Ovary (tissue), 9 donors: ENCODE data around the gene CRISPLD2. TPM values are rescaled to one million over a fixed set of nuclear protein-coding genes. Genes with fewer than 3 reads are reported as not detected.

Experiments
- DNase-seq, 5 donors: peaks; one replicate each; pipeline ENCODE4 v3.0.0-alpha.2; 2019 to 2020
- H3K27ac ChIP-seq, 2 donors: fragments of 200-600 bp; one replicate each; pipeline versions ENCODE4 v1.5.1 to v1.8.0; 2019 to 2022
- H3K27me3 ChIP-seq: fragments of 200-600 bp; one replicate; pipeline ENCODE4 v1.8.0; 2022
- H3K36me3 ChIP-seq: fragments of 200-600 bp; sonication (generic); one replicate; pipeline ENCODE4 v1.5.1; 2019
- H3K4me1 ChIP-seq: one replicate; pipeline ENCODE4 v1.8.1; 2013; ENCODE audit warnings: mild to moderate bottlenecking, moderate library complexity; ENCODE audit not compliant: insufficient read depth
- H3K4me3 ChIP-seq: fragments of 200-600 bp; sonication (generic); one replicate; pipeline ENCODE4 v1.5.1; 2017
- H3K9me3 ChIP-seq, 2 donors: fragments of 200-600 bp in 1 of 2; sonication (generic) in 1 of 2; one replicate each; pipeline versions ENCODE4 v1.5.1 to v1.8.1; 2013 to 2019; ENCODE audit warnings: mild to moderate bottlenecking in 1 of 2, moderate library complexity in 1 of 2
- CTCF ChIP-seq, 3 donors: fragments of 450-650 bp in 2 of 3; fragments of 200-600 bp in 1 of 3; IDR thresholded peaks; one replicate each; pipeline versions ENCODE4 v1.5.1 to v1.8.0; 2016 to 2022; ENCODE audit warnings: antibody characterized with exemption in 3 of 3, mild to moderate bottlenecking in 1 of 3
- EP300 ChIP-seq: sonication (generic); formaldehyde crosslinking; IDR thresholded peaks from one replicate; pipeline ENCODE4 v1.6.1; 2017; ENCODE audit warnings: antibody characterized with exemption
- POLR2A ChIP-seq: fragments of 450-650 bp; IDR thresholded peaks from one replicate; pipeline ENCODE4 v1.6.1; 2017; ENCODE audit warnings: antibody characterized with exemption, mild to moderate bottlenecking, moderate library complexity
- WGBS, 3 donors: extraction: QIAGEN DNeasy Blood & Tissue Kit in 1 of 3; methylation state at CpG; one replicate each; pipeline versions ENCODE4 v1.1.5 to v1.1.7; 2013 to 2017; 5-methylcytosine and 5-hydroxymethylcytosine counted together
- intact Hi-C, 4 donors: fragments of 100-400 bp; cut with DNase I; formaldehyde crosslinking; loops; one replicate each; pipeline versions ENCODE4 v1.11.0 to v1.15.1; 2022 to 2023
- polyA plus RNA-seq, 2 donors: library from polyadenylated mRNA; stranded (reverse); fragments of 200-250 nt in 1 of 2; fragments of 350-450 nt in 1 of 2; fragmentation: Illumina TruSeq in 1 of 2; extraction: RNeasy Lipid Tissue Mini Kit (QIAGEN cat#74804) in 1 of 2; gene quantifications; one replicate each; pipeline ENCODE4 v1.2.3, GENCODE V29; 2013 to 2014
- total RNA-seq, 7 donors: library from RNA; depleted of rRNA in 2 of 7; stranded (reverse); fragments of >200 nt in 2 of 7; fragmentation: NEBNext Ultra II Directional in 3 of 7; extraction: Animal tissue kit (Norgen Biotek cat#: 25700) in 3 of 7; gene quantifications; one replicate each; pipeline versions ENCODE4 v1.1.0 to v1.2.4, GENCODE V29; 2016 to 2023
- donor health status: DM: no; HTN: no; CAD: no; lungs with moderate emphysema.
- donor health status: DM: no; HTN: no; CAD: no.
- donor health status: Bipolar disorder and iron deficiency.
- donor health status: DM: yes; HTN: yes; CAD: no.
- donor health status: DM: no; HTN: no; CAD: no.
- donor health status: DM: yes; HTN: yes; CAD: no.

The CRISPLD2 gene
- total and polyA plus RNA-seq, 9 donors = 53.2 to 333 (median 111) TPM

DNA sequence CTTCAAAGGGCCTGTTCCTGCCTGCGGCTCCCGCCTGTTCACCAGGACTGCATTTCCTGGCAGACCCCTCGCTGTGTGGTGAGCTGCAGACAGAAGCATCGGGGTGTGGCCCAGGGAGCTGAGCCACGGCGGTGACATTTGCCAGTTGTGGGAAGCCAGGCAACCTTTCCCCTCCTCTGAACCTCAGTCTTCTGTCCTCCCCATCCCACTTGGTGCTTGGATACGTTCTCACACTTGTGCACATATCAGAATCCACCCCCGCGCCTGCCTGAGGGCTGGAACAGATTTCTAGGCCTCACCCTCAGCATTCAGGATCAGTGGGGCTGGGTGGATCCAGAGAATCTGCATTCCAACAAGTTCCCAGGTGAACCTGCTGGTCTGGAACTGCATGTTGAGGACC lies 63.5 kb downstream of the CRISPLD2 start:
- TF ChIP-seq EP300 = no peak
- TF ChIP-seq CTCF (IDR thresholded peaks at IDR 0.05) = no peak
- no peak for TF ChIP-seq POLR2A
- Histone ChIP-seq H3K27me3 (no peaks in the 10 kb centered on the region), H3K9me3 (no peaks in the 10 kb centered on the region), H3K36me3 (no peaks in the 10 kb centered on the region), H3K27ac (no peak overlapping the region), H3K4me1 (no peaks in the 10 kb centered on the region), H3K4me3 (no peak overlapping the region)
- no peak for DNase-seq
- 62 to 80% (median 66%) methylated on average over 9 of the region's 9 CpGs for WGBS, 3 donors
- intact Hi-C loops = no loop called here

DNA sequence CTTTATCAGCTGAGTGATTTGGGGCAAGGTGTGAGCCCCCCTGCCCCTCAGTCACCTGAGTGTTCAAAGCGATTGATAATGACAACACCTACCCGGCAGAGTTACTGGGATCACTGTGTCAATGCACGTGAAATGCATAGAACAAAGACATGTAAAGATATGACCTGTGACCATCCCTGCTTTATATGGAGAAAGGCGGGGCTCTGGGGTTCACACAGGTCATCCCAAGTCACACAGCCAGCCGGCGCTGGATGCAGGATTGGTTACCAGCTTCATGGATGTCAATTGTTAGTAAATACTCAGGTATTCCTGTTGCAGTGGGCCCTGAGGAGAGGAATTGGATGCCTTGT lies 64.4 kb downstream of the CRISPLD2 start:
- no peak overlapping the region for H3K4me3 ChIP-seq
- WGBS, 3 donors = 73 to 86% (median 85%) methylated on average over 6 of the region's 6 CpGs
- no peak overlapping the region for H3K27ac ChIP-seq
- no peak for TF ChIP-seq EP300
- TF ChIP-seq POLR2A = no peak
- no peak for TF ChIP-seq CTCF (IDR thresholded peaks at IDR 0.05)
- no peaks in the 10 kb centered on the region for H3K36me3 ChIP-seq
- H3K27me3 ChIP-seq = no peaks in the 10 kb centered on the region
- no peaks in the 10 kb centered on the region for H3K4me1 ChIP-seq
- intact Hi-C loops = no loop called here
- H3K9me3 ChIP-seq = no peaks in the 10 kb centered on the region
- no peak for DNase-seq

GRCh38 chr16:84884596-84885341 lies 65.0 kb downstream of the CRISPLD2 start:
- peak in 1 of 5 donors; percentile 51 for DNase-seq
- Histone ChIP-seq H3K27me3 (no peaks in the 10 kb centered on the region), H3K9me3 (no peaks in the 10 kb centered on the region), H3K4me1 (no peaks in the 10 kb centered on the region), H3K27ac (no peak overlapping the region), H3K36me3 (no peaks in the 10 kb centered on the region), H3K4me3 (no peak overlapping the region)
- intact Hi-C loops = no loop called here
- no peak for TF ChIP-seq POLR2A
- no peak for TF ChIP-seq CTCF (IDR thresholded peaks at IDR 0.05)
- no peak for TF ChIP-seq EP300
- WGBS, 3 donors = 78 to 91% (median 82%) methylated on average over 25 of the region's 25 CpGs

DNA sequence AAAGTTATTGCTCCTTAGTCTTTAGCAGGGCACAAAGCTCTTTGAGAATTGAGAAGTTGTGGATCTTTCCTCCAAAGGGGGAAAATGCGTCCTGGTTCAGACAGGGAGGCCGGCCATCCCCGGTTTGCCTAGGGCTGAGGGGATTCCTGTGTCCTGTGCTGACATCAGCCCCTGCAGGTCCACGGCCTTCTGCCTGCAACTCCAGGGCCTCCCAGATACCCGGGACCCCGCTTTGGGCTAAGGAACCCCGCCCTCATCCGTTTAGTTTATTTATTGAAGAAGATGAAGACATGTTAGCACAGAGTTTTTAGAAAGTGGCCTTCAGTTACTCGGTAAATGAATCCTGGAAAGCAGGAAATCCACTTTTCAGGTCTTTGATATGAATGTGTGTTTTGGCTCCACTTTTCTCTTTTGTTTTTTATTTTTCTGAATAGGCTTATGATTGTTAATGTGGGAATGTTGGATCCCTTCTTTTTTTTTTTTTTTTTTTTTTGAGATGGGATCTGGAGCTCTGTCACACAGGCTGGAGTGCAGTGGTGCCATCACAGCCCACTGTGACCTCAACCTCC lies 65.6 kb downstream of the CRISPLD2 start:
- TF ChIP-seq POLR2A (no peak), CTCF (IDR thresholded peaks at IDR 0.05) (no peak), EP300 (no peak)
- Histone ChIP-seq H3K27ac (no peak overlapping the region), H3K27me3 (no peaks in the 10 kb centered on the region), H3K9me3 (no peaks in the 10 kb centered on the region), H3K4me1 (no peaks in the 10 kb centered on the region), H3K36me3 (no peaks in the 10 kb centered on the region), H3K4me3 (no peak overlapping the region)
- intact Hi-C loops = no loop called here
- WGBS, 3 donors = 46 to 64% (median 58%) methylated on average over 9 of the region's 9 CpGs
- DNase-seq = no peak
